Measurements from ENCODE around the gene ERBIN. TPM values are rescaled to one million over a fixed set of nuclear protein-coding genes. Genes with fewer than 3 reads are reported as not detected.

The ERBIN gene
- polyA plus RNA-seq, 1 of the 3 experiments (the other 2 are of a cell fraction) = 10.3 TPM

GRCh38 chr5:66074901-66075300 is 148.5 kb downstream of the ERBIN start:
- ChIA-PET POLR2A (no interaction called here), CTCF (no interaction called here)
- H3K4me2 ChIP-seq = no peak overlapping the region
- H3K4me1 ChIP-seq (ENCODE audit: control insufficient read depth in 1 of 2, insufficient read depth in 2 of 2, low read depth in 1 of 2, low read length in 1 of 2) = peaks cover 0 to 5% of the 10 kb centered on the region in 2 experiments; a peak in 1 of 4 replicates
- H3K9me2 ChIP-seq = no peaks in the 10 kb centered on the region
- no peak for DNase-seq
- no peak overlapping the region for H3K9ac ChIP-seq
- H2AFZ ChIP-seq (ENCODE audit: low read depth) = no peak overlapping the region
- no peak for TF ChIP-seq USF2 (IDR thresholded peaks at IDR 0.05; ENCODE audit: borderline replicate concordance, low read depth, low read length)
- TF ChIP-seq RAD21 (IDR thresholded peaks at IDR 0.05; ENCODE audit: low read length) = no peak
- no peak overlapping the region for H3K4me3 ChIP-seq (ENCODE audit: low read depth in 2 of 2, low read length in 1 of 2)
- H3F3A ChIP-seq (replicated peaks; ENCODE audit: insufficient read depth) = peaks cover 23% of the 10 kb centered on the region
- H4K20me1 ChIP-seq (ENCODE audit: insufficient read depth) = no peaks in the 10 kb centered on the region
- no peaks in the 10 kb centered on the region; the same call in none of the 2 replicates for H3K79me2 ChIP-seq (ENCODE audit: insufficient read depth)
- no peak overlapping the region; a peak in 1 of 4 replicates for H3K27ac ChIP-seq (ENCODE audit: low read depth in 2 of 2, low read length in 1 of 2)
- H3K27me3 ChIP-seq (ENCODE audit: insufficient read depth) = no peaks in the 10 kb centered on the region
- peaks cover 61 to 78% of the 10 kb centered on the region in 2 experiments for H3K36me3 ChIP-seq (replicated peaks in 1 of 2; ENCODE audit: control insufficient read depth in 1 of 2, insufficient read depth in 2 of 2, low read length in 1 of 2)
- H3K9me3 ChIP-seq = no peaks in the 10 kb centered on the region

DNA sequence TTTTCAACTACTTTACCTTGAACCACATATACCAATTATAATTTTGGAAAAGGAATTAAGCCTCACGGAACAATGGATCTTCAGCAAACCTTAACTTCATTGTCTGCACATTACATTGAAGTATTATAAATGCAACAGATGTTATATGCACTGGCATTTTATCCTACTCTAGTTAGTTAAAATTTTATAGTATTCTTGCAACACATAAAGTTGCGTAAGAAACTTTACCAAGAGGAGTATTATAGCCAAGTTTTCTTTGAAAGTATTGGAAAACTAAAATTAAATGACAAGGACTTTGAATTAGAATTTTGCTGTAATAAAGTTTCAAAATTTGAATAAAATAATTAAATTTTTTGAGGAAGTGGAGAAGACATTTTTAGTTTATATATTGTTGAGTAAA is 154.3 kb downstream of the ERBIN start:
- 99% methylated on average over 2 of the region's 2 CpGs for WGBS (ENCODE audit: low lambda C conversion rate)
- no peak overlapping the region for H3K27ac ChIP-seq (ENCODE audit: low read depth in 2 of 2, low read length in 1 of 2)
- H3F3A ChIP-seq (replicated peaks; ENCODE audit: insufficient read depth) = peaks cover 52% of the 10 kb centered on the region
- ChIA-PET CTCF (no interaction called here), POLR2A (no interaction called here)
- no peaks in the 10 kb centered on the region for H4K20me1 ChIP-seq (ENCODE audit: insufficient read depth)
- H3K4me2 ChIP-seq = no peak overlapping the region
- H3K4me3 ChIP-seq (ENCODE audit: low read depth in 2 of 2, low read length in 1 of 2) = no peak overlapping the region
- peaks cover 6% of the 10 kb centered on the region; the same call in 1 of the 2 replicates for H3K9me2 ChIP-seq
- H3K27me3 ChIP-seq (ENCODE audit: insufficient read depth) = no peaks in the 10 kb centered on the region
- H3K4me1 ChIP-seq (ENCODE audit: control insufficient read depth in 1 of 2, insufficient read depth in 2 of 2, low read depth in 1 of 2, low read length in 1 of 2) = no peaks in the 10 kb centered on the region
- no peak overlapping the region for H2AFZ ChIP-seq (ENCODE audit: low read depth)
- no peaks in the 10 kb centered on the region for H3K79me2 ChIP-seq (ENCODE audit: insufficient read depth)
- H3K9ac ChIP-seq = no peak overlapping the region
- DNase-seq = no peak
- H3K9me3 ChIP-seq = no peaks in the 10 kb centered on the region
- peaks cover 66 to 82% of the 10 kb centered on the region in 2 experiments for H3K36me3 ChIP-seq (replicated peaks in 1 of 2; ENCODE audit: control insufficient read depth in 1 of 2, insufficient read depth in 2 of 2, low read length in 1 of 2)
- TF ChIP-seq GATA2 (CRISPR knock-in tag; IDR thresholded peaks at IDR 0.05) (no peak), REST (IDR thresholded peaks at IDR 0.05; ENCODE audit: low read depth, low read length) (no peak), TAF1 (IDR thresholded peaks at IDR 0.05; ENCODE audit: borderline replicate concordance, low read depth, low read length) (no peak), RCOR1 (IDR thresholded peaks at IDR 0.05; ENCODE audit: low read length) (no peak), IRF3 (IDR thresholded peaks at IDR 0.05; ENCODE audit: low read depth, low read length) (no peak), ZBTB33 (IDR thresholded peaks at IDR 0.05; ENCODE audit: borderline replicate concordance, low read depth) (no peak), EP300 (IDR thresholded peaks at IDR 0.05; ENCODE audit: borderline replicate concordance in 1 of 2, low read depth in 1 of 2, low read length in 1 of 2) (no peak), EZH2phosphoT487 (IDR thresholded peaks at IDR 0.05; ENCODE audit: borderline replicate concordance, low read depth) (no peak), YY1 (IDR thresholded peaks at IDR 0.05; ENCODE audit: low read depth) (no peak), RFX5 (IDR thresholded peaks at IDR 0.05; ENCODE audit: low read length) (no peak), SIN3A (IDR thresholded peaks at IDR 0.05; ENCODE audit: borderline replicate concordance, low read depth, low read length) (no peak), ELF1 (IDR thresholded peaks at IDR 0.05) (no peak), SMC3 (IDR thresholded peaks at IDR 0.05; ENCODE audit: low read depth, low read length) (no peak), POLR2AphosphoS5 (IDR thresholded peaks at IDR 0.05; ENCODE audit: low read depth, low read length) (no peak), TCF12 (IDR thresholded peaks at IDR 0.05) (no peak), FOSL2 (IDR thresholded peaks at IDR 0.05; ENCODE audit: borderline replicate concordance, low read depth) (no peak), GABPA (IDR thresholded peaks at IDR 0.05; ENCODE audit: low read depth) (no peak), TEAD4 (IDR thresholded peaks at IDR 0.05; ENCODE audit: borderline replicate concordance, insufficient read depth) (no peak), MEF2A (IDR thresholded peaks at IDR 0.05; ENCODE audit: borderline replicate concordance, low read depth) (no peak), MAX (IDR thresholded peaks at IDR 0.05; ENCODE audit: low read depth) (no peak)

Measured in SK-N-SH (cell line).